ENCODE results near the gene E4F1.
"Not testable (repeated sequence)": the region's sequence is repeated elsewhere in the genome, so short reads cannot be mapped to it uniquely, and the experiment has no call there.

The E4F1 gene

GRCh38 chr16:2189252-2189893, 34.0 kb upstream of the E4F1 start:
- no peak for DNase-seq (ENCODE audit: low read depth in 2 of 3, low spot score in 2 of 3)

GRCh38 chr16:2190002-2190658, 33.3 kb upstream of the E4F1 start:
- no peak for DNase-seq (ENCODE audit: low read depth in 2 of 3, low spot score in 2 of 3)

DNA sequence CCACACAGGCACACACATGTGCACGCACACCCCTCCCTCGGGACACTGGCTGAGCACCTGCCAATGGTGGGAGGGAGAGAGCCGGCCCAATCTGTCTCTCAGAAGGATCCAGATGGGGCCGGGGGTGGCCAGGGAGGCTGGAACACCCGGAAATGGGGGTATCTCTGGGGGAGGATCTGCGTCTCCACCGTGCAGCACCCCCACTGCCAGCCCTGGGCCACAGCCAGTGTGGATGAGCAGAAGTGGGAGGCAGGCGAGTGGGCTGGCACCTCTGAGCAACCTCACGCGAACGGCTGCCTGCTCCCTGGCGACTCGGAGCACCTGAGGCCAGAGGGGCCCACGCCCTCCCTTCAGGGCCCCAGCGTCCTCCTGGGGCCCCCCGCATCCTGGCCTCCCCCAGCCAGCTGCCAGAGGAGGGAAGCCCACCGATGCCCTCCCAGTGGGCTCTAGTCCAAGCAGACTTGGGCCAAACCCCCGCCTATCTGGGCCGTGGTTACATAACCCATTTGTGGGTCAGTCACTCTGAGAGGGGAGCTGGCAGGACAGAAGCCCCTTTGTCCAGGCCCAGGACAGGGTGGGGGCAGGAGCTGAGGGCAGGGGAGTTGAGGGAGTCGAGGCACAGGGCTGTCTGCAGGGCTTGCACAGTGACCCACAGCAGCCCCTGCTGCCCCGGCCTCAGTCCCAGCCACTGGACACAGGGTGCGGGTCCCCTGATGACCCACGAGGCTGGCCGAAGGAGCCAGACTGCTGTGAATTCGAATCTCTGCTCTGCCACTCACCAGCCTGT, 32.5 kb upstream of the E4F1 start:
- no peak for DNase-seq (ENCODE audit: low read depth in 2 of 3, low spot score in 2 of 3)

GRCh38 chr16:2191446-2191706, 32.0 kb upstream of the E4F1 start:
- no peak for DNase-seq (ENCODE audit: low read depth in 2 of 3, low spot score in 2 of 3)

DNA sequence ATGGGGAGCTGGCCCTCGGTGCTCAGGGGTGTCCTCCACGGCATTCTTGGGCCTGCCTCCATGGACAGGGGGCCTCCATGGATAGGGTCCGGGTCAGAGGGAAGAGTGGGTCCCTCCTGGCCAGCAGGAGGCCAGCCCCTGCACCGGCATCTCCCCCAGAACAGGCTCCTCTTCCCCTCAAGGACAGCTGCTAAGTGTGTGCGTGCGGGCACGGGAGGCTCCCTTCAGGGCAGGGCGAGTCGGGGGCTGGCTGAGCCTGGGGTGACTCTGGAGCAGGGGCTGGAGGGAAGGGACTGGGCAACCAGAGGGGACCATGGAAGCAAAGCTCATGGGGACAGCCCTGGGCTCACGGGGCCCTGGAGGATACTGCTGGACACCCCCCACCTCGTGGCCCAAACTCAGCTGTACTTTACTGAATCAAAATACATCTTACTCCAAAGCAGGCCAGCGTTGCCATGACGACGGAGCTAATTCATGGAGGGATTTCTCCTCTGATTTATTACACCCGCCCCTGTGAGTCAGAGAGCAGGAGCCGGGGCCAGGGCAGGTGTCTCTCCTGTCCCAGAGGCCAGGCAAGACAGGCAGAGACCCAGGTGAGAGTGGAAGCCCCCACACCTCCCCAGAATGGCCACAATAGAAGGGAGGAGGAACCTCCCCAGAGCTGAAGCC, 29.1 kb upstream of the E4F1 start:
- DNase-seq (ENCODE audit: low read depth in 2 of 3, low spot score in 2 of 3), result no peak

GRCh38 chr16:2194852-2195321, 28.5 kb upstream of the E4F1 start:
- DNase-seq (ENCODE audit: low read depth in 2 of 3, low spot score in 2 of 3), result no peak

GRCh38 chr16:2195322-2196161, 27.8 kb upstream of the E4F1 start:
- no peak for DNase-seq (ENCODE audit: low read depth in 2 of 3, low spot score in 2 of 3)

GRCh38 chr16:2196162-2196980, 27.0 kb upstream of the E4F1 start, which contains the start of gene CASKIN1:
Gene CASKIN1 (minus strand): TSS chr16:2196605. CDS start chr16:2196432, 173 bp downstream.
- no peak for DNase-seq (ENCODE audit: low read depth in 2 of 3, low spot score in 2 of 3)

DNA sequence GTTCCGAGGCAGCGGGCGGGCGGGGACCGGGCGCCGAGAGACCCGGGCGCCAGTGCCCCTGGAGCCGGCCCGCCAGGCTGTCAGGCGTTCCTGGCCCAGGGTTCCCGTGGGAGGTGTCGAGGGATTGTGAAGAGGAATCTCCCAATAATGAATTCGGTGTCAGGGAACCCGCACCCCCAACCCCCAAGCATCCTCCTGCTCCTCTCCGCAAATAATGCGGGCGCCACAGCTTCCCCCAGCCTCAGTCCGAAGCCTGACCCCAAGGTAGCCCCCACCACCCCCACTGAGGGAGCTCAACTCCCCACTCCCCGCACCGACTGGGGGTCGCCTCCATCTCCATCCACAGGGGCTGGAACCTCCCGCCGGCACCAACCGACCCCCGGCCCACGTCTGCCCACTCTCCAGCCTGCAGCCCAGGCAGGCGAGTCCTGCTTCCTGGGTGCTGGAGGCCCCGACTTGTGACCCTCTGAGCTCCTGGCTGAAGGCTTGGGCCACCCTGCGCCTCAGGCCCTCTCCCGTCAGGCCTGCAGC, 26.3 kb upstream of the E4F1 start:
- no peak for DNase-seq (ENCODE audit: low read depth in 2 of 3, low spot score in 2 of 3)

DNA sequence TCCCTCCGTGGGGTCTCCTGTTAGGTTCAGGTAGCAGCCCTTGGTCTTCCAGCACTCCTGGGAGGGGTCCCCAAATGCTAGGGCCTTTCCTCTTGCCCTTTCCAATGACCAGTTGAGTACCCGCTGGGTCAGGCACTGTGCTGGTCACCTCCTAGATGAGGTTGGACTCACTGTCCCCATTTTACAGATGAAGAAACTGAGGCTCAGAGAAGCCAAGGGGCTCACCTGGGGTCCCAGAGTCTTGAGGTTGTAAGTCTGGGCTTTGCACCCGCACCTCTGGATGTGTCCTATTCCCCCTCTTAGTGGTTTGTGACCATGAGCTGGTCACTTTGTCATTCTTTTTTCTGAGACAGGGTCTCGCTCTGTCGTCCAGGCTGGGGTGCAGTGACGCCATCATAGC, 25.6 kb upstream of the E4F1 start:
- DNase-seq (ENCODE audit: low read depth in 2 of 3, low spot score in 2 of 3), result no peak

DNA sequence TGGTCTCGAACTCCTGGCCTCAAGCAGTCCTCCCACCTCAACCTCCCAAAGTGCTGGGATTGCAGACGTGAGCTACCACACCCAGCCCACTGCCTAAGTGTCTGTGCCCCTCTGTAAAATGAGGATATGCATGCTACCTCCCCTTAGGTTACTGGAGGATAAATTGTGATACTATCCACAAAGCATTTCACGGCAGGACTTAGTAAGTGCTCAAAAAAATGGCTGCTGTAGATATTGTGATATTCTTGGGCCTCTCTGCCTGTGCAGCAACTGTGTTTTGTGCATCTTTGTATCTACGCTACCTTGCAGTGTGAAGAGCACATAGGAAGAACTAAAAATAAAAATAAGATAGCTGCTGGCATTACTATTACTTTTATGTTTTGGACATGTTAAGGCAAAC, 25.1 kb upstream of the E4F1 start:
- no peak for DNase-seq (ENCODE audit: low read depth in 2 of 3, low spot score in 2 of 3)

DNA sequence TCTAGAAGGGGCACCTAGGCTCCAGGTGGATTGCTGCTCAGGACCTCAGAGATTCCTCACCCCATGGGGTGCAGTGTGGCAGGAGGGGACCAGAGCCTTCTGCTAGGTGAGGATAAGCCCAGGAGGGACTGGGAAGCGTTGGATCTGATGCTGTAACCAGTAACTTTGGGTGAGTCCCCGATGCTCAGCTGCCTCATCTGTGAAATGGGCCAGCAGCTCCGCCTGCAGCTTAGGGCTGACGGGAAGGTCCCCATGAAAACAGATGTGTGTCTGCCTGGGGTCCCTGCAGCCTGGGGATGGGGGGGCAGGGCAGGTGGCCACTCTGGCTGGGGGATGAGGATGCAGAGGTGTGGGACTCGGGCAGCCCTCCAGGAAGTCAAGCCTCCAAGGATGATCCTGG, 24.3 kb upstream of the E4F1 start:
- no peak for DNase-seq (ENCODE audit: low read depth in 2 of 3, low spot score in 2 of 3)

GRCh38 chr16:2199621-2200139, 23.7 kb upstream of the E4F1 start:
- DNase-seq (ENCODE audit: low read depth in 2 of 3, low spot score in 2 of 3), result no peak

- no peak for DNase-seq (ENCODE audit: low read depth in 2 of 3, low spot score in 2 of 3)
Observed at GRCh38 chr16:2200313-2200712, 23.1 kb upstream of the E4F1 start.

- not testable (repeated sequence) for DNase-seq (ENCODE audit: low read depth in 2 of 3, low spot score in 2 of 3)
Observed at GRCh38 chr16:2203119-2203688, 20.2 kb upstream of the E4F1 start.

GRCh38 chr16:2204416-2205103, 18.8 kb upstream of the E4F1 start:
- DNase-seq (ENCODE audit: low read depth in 2 of 3, low spot score in 2 of 3), result no peak

DNA sequence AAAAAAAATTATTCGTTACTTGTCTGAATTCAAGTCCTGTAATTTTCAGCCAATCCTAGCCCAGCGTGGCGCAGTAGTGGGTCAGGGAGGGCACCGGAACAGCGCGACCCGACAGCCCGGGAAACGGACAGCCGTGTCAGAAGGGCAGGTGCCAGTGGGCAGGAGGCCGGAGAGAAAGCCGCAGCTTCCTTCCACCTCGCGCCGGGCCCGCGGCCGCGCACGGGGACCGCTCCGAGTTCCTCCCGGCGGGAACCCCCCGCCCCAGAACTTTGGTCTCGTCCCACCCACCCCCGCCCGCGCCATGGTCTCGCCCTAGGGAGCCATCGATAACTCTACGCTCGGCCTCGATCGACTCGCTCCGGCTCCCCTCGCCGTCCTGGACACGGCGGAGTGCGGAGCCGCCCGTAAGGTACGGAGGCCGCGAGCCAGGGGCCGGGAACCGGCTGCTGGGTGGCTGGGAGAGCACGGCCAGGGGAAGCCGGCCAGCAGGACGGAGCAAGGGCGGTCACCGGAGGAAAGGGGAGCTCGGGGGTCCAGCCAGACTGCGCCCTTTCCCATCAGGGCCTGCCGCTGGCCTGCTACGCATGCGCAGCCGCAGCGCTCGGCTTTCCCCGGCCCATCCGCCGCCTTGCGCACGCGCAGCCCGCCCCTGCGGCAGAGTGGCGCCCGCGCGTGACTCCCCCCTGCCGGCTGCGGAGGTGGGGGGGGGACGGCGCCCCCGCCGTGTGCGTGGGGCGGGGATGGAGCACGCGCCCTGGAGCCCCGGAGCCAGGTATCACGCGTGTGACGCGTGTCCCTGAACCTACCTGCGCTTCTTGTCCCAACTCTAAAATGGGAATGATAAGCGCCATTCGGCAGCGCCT, 18.1 kb upstream of the E4F1 start, which contains the start of gene MLST8:
MLST8 (plus strand) TSS at position 351 of the 863 bp plus-strand sequence. CDS start 632 bp downstream, outside the sequence.
- peak; percentile 68 to 88 (median 85) for DNase-seq (ENCODE audit: low read depth in 2 of 3, low spot score in 2 of 3)

GRCh38 chr16:2205967-2206313, 17.5 kb upstream of the E4F1 start:
- no peak for DNase-seq (ENCODE audit: low read depth in 2 of 3, low spot score in 2 of 3)

Measured in activated CD8-positive, alpha-beta memory T cell treated with anti-CD3 and anti-CD28 coated beads for 48 hours (primary cell).